Amniotic epithelial cell (primary cell): ENCODE data around the gene BRSK2.
A peak's percentile ranks its signal among the peaks of the same experiment; 100 is the strongest.

ENCODE experiments used
- DNase-seq: peaks from one replicate; pipeline ENCODE4 v3.0.0-alpha.2; 2010; ENCODE audit warnings: low read depth

BRSK2 gene

DNA sequence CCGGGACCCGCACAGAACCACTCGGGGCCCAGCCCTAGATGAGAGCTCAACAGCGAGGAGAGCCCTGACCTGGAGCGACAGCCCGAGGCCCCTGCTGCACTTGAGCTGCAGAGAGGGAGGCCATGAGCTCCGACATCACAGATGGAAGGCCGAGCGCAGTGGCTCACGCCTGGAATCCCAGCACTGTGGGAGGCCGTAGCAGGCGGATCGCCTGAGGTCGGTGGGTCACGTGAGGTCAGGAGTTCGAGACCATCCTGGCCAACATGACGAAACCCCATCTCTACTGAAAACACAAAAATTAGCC, 13.8 kb upstream of the BRSK2 start:
- no peak for DNase-seq

DNA sequence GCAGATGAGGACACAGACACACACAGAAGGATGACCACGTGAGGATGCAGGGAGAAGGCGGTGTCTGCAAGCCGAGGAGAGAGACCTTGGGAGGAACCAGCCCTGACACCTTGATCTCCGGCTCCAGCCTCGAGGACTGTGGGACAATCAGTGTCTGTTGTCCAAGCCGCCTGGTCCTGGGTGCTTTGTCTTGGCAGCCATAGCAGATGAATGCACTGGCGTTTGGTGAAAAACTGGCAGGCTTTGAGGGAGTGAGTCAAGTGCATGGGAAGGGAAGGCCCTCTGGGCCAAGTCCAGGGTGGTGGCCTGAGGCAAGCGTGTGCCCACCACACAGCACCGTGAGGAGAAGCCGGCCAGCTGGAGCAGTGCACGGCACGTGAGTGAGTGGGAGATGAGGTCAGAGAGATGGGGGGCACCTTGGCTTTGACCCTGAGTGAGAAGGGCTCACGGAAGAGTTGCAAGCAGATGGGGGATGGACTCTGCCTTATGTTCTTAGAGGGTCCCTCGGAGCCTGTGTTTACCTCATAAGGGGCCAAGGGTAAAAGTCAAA, 12.4 kb upstream of the BRSK2 start:
- DNase-seq = no peak

DNA sequence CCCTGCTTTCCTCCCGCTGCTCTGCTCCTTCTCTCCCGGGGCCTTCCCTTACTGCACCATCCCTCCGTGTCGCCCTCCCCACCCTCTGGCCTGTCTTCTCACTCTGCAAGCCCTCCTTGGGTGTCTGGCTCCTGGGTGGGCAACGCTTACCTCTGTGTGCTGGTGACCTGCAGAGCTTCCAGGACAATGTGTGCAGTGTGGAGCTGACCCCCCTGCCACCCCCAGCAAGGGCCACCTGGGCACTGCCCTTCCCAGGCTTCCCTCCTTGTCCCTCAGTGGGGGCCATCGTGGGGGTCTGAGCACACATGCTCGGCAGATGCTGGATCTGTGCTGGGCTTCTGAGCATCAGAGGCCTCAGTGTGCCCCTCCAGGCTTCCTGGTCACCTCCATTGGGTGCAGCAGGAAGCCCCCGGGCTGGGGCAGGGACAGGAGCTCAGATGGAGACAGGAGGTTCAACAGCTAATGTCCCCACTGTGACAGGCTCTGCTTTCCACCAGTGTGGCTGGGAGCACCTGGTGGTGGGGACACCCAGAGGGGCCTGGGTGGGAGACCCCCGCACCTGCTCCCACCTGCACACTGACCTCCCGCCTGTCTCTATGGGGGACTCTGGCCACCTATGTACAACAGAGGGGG, 7.8 kb upstream of the BRSK2 start:
- no peak for DNase-seq

DNA sequence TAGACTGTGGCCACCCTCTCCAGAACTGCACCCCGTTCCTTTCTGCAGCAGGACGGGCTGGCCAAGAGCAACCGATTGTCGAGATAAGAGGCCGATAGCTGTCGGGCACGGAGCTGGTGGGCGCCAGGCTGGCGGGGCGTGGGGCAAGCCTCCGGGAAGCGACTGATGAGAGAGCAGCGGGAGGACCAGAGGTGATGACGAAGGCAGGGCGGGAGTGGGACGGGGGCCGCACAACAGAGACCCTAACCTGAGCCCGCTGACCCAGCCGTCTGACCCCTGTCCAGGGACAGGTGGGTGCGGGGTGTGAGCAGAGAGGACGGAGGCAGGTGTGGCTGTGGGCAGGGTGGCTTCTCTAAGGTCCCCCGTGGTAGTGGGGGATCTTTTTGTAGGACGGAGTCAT, 7.3 kb upstream of the BRSK2 start:
- no peak for DNase-seq

DNA sequence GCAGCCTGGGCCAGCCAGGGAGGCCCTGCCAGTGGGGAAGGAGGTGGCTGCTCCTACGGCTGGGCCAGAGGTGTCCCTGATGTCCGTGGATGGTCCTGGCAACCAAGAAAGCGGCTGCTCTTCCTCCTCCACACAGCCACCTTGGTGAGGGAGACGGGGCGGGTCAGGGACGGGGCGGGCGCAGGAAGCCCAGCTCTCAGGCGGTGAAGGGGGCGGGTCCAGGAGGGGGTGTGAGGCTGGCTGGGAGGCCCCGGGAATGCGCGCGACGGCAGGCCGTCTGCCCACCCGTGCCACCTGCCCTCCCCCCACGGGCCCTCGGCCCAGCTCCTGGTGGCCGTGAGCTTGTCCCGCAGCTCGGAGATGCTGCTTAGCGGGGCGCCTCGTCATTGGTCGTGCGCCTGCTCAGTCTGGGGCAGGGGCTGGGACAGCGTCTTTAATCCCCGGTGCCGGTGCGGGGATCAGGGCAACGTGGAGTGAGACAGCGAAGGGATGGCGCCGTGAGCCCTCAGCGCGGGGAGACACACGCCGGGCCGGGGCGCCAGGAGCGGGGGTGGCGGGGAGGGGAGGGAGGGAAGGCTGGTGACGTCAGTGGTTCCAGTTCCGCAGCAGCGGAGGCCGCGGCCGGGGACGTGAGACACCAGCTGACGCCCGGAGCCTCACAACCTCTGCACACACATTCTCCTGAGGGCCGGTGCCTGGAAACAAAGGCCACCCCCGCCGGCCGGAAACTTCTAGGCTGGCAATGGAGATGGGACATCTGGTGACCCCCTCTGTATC, 6.7 kb upstream of the BRSK2 start:
- DNase-seq = peak; percentile 53

DNA sequence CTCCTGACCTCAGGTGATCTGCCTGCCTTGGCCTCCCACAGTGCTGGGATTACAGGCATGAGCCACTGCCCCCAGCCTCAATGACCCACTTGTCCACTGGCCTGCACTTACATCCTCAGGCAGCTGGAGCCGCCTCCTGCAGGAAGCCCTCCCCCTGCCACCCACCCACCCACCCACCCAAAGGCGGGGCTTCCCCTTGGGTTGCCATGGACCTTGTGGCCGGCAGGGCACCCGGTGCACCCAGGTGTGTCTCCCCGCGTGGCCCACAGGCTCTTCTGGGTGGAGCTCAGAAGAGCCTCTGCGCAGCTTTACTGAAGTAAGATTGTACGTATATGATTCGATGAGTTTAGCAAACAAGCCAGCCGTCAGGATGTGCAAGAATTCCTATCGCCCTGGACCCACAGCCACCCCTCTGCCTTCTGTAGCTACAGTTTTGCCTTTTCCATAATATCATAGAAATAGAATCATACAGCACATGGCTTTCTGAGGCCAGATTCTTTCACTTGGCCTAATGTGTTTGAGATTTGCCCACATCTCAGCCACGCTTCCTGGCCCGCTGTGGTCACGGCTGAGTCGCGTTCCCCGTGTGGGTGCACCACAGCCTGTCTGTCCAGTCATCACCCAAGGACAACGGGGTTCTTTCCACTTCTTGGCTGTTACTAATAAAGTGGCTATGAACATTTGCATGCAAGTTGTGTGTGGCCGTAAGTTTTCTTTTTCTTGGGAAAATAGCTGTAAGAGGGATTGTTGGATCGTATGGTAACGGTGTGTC, 5.3 kb upstream of the BRSK2 start:
- peak; percentile 4 for DNase-seq

DNA sequence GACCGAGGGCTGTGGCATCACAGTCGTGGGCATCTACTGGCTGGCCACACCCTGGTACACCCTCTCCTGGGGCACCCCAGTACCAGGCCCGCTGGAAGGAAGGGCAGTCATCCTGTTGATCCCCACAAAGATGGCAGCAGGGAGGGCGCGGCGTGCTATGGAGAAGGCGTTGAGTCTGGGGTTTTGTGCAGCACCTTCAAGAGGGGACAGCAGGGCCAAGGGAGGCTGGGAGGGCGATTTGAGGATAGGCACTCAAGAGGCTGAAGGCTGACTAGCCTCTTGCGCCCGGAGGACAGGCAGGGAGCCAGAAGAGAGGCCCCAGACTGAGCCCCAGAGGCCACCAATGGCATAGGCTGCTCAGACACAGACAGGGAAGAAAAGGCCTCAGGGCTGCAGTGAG, 2.2 kb upstream of the BRSK2 start:
- no peak for DNase-seq

DNA sequence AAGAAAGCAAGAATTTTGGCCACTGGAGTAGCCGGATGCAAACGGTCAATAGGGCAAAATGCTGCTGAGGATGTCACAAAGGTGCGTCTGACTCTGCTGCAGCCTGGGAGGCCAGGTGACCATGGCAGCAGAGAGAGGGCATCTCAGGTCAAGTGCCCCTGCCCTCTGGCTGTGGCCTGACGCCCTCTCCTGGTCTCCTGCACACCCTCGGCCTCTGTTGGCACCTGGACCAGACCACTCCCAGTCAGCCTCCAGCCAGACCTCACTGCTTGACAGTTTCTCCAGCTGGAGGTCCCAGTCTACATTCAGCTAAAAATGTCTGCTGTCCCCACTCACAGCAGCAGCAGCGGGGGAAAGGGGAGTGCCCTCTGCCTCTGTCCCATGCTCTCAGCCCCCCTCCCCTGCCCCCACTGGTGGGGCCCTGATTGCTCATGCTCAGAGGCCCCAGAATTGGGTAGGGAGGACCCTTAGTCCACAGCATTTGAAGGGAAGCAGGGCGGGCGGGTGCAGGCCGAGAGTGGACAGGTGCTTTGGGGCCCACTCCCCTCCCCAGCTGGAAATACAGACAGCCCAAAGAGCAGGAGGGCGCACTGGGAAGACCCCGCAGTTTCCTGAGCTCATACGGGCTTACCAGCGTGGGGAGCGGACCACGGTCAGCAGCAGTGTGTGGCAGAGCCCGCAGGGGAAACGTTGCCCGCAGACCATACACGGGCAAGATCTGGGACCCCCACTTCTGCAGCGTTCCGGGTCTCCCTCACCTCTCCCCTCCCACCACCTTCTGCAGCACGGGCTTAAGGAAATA, 1.6 kb upstream of the BRSK2 start:
- no peak for DNase-seq

DNA sequence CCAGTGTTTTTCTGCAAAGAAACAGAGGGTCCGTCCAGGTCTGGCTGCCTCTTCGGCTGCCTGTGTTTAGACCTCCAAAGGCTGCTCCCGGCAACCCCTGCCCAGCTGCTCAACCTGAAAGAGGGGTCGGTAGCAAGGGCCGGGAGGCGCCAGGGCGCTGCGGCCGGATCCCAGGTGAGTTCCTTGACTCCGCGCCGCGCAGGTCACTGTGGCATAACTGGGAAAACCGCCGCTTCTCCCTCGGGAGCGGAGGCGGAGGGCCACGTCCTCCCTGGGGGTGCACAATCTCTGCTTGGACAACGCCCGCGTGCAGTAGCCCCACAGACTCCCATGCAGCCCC, 1.0 kb upstream of the BRSK2 start:
- no peak for DNase-seq

DNA sequence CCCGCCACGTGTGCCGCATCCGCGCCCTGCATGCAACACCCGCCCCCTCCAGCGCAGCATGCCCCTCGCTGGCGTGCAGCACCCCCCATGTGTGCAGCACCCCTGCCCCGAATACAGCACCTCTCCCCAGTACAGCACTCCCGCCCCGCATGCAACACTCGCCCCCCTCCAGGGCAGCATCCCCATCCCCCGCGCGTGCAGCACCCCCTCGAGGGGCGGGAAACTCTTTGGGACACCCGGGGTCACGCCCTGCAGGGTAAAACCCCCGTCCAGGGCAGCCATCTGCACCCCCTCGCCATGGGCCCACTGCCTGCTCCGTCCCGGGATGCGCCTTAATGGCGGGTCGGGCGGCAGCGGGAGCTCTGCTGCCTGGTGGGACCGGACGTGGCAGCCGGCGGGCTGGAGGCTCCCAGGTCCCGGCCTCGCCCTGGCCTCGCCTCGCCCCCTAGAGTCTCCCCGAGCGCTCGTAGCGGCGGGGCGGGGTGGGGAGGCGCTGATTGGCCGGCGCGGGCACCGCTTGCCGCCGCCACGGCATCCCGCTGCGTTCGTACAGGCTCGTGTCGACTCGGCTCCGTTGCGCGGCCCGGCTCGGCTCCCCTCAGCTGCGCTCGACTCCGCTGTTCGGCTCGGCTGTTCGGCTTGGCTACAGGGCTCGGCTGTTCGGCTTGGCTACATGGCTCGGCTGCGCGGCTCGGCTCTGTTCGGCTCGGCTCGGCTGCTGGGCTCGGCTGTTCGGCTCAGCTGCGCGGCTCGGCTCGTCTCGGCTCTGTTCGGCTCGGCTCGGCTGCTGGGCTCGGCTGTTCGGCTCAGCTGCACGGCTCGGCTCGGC, 417 bp upstream of the BRSK2 start:
- DNase-seq = peak; percentile 91

DNA sequence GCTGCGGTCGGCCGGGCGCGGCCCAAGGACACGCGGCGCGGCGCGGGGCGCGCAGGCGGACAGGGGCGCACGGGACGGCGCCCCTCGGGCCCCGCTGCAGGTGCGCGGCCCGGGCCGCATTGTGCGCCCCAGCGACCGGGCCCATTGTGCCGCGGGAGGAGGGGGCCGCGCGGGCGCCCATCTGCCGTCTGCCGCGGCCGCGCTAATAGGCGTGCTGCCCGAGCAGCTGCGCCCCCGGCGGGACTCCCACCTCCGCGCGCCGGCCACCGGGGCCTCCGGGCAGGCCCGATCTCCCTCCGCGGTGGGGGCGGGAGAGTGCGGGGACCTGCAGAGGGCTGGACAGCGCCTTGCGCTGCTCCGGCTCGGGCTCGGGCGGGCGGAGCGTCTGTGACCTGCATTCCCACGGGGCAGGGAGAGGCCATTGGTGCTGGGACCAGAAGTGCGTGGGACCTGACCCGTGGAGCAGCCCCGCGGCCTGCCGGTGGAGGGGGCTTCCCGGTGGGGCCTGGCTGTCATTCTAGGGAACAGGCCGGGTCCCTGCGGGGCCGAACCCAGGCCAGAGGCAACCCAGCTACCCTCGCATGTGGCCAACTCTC, 933 bp downstream of the BRSK2 start:
- no peak for DNase-seq

DNA sequence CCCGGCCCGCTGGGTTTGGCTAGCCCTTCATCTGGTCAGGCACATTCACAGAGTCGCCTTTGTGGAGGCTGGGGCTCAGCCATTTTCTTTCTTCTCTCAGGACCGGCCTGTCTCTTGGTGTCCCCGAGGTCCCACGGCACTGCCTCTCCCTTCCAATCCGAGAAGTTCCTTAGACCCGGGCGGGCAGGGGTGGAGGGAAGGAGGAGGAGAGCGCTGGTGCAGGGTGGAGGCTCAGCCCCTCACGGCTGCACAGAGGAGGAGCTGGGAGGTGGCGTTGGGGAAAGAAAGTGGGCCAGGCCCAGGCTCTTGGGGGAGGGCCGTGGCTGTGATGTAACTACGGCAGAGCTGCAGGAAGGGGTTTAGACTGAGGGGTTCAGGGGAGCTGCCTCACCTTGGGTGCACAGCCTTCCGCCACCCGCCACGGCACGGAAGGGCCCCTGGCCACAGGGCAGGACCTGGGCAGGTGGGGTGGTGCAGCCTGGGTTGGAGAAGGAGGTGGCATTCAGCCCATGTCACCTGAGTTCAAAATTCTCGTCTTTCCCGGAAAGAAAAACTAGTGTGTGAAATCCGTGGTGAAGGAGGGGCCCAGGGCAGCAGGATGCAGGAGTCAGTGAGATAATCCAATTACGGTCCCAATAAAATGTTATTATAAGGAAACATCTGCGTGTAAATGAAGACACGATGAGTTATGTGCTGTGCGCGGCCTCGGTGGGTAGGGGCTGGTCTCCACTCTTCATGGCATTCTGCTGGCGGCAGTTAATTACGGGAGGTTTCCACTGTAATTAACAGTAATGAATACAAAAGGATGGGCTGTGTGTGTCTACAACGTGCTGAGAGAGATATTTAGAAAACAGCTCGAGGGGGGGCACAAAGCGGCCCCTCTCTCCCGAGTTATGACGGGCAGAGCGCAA, 1.7 kb downstream of the BRSK2 start:
- DNase-seq = no peak

DNA sequence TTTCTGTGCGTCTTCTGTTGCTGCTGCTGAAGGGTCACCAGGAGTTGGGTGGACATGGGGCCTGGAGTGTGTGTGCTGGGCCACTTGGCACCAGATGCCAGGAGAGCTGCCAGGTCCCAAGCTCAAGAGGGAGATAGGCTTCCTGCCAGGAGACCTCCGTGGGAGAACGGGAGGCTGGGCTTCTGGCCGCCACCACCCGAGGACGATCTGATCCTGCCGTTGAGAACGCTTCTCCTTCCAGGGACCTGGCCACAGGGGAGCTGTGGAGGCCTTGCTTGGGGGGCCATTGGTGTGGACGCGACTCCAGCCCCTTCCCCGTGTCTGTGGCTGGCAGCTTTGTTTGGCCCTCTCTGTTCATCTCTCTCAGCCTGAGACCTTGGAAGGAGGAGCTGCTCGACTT, 2.4 kb downstream of the BRSK2 start:
- no peak for DNase-seq

DNA sequence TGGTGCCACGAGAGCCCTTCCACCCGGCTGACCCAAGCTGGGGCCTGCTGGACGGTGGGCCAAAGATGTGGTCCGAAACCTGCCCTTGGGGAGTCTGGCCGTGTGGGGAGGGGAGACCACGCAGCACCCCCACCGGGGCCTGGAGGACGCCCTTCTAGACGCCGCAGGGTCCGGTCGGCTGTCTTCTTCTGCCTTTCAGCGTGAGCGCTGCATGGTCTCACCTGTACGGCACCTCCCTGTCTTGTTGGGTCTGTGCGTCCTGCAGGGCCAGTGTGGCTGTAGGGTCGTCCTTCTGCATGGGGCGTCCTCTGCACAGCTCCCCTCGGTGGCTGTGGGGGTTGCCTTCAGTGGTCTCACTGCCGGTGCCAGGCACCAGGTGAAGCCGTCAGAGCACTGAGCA, 2.8 kb downstream of the BRSK2 start:
- DNase-seq = no peak

DNA sequence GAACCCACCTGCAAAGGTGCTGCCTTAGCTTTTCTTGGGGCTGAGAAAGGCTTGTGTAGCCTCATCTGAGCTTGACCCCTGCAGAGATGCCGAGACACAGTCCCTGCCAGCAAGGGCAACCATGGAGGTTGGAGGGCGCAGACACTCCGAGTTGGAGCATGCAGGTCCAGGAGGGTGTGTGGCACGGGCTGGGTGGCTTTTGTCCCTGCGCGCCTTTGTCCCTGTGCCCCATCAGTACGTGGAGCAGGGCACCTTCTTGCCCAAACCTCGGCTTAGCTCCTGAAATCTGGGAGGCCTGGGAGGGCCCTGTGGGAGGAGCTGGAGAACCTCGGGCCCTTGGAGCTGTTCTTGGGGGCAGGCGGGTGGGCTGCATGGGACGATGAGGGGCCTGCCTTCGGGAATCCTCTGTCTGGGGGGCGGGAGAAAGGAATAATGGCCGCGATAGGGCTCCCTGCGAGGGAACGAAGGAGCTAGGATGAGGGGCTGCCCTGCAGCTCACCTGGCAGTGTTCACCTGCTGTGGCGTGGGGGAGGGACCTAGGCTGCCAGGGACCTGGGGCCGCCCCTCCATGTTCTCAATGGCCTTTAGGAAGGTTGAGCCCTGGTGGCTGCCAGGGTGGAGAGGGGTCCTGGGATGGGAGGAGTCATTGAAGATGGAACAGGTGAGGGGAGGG, 3.4 kb downstream of the BRSK2 start:
- no peak for DNase-seq

DNA sequence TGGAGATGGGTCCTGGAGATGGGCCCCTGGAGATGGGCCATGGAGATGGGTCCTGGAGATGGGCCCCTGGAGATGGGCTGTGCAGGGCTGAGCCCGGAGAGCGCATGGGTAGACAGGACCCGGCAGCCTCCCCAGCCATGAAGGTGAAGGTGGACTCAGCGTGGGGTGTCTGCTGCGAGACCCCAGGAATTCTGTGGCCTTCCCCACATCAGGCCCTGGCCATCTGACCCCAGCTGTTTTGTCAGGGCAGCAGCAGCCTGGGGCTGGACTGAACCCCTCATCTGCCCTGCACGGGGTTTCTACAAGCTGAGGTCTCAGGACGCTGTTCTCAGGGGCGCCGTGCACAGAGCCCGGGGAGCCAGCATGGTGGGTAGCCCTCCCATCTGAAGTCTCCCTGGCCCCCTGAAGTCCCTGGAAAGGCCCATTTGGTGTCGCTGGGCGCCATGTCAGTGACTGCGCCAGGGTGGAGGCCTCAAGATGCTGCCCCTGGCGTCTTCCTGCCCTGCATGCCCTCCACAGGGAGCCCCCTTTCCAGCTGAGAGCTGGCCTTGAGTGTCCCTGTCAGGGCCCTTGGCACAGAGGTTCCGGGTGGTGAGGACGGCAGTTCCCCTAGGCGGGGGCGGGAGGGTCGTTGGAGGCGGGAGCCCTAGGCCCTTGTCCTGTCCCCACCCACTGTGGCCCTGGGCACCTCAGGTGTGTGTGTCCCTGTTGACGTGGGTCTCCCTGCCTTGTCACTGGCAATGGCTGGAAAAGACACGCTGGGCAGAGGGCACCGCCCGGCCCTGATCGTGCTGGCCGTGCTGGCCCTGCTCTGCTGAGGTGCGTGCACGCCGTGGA, 5.4 kb downstream of the BRSK2 start:
- no peak for DNase-seq

DNA sequence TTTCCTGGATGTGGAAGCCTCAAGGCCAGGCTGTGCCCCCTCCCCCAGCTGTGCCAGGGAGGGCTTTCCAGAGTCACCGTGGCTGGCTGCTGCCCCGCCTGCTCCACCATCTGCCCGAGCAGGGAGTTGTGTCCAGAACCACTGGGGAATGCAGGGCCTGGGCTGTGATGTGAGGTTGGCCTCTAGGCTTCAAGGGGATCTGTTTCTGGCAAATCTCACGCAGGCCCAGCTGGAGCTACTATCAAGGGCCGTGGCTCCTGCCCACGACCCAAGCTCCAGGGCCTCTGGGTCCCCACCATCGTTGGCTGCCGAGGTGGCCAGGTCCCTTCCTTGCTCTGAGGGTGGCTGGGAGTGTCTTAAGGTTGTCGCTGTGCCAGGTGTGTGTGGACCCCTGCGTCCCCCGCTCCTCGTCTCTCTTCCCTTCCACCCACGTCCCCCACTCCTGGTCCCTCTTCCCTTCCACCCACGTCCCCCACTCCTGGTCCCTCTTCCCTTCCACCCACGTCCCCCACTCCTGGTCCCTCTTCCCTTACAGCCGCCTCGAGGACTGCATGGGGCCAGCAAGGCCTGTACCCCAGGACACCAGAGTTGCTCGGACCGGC, 6.1 kb downstream of the BRSK2 start:
- DNase-seq = no peak

DNA sequence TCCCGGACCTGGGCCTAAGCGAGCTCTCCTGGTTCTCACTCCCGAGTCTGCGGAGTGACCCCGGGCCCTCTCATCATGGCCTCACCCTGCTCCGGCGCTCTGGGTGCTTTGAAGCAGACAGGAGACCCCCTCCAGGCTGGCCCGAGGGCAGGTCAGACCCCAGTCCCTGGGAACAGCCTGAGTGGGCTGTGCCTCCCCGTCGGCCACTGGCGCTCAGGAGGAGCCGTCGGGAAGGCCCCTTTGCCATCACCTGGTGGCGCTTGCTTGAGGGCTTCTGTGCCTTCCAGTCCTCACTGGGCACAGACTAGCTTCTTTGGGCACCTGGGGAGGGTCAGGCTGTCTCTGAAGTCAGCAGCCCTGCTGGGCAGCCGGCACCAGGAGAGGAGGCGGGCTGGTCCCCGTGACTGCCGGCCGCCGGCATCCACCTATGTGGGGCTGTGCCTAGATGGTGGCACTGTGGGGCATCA, 6.7 kb downstream of the BRSK2 start:
- no peak for DNase-seq
